H1 (cell line): ENCODE results near the gene FBLIM1. TPM values are rescaled to one million over a fixed set of nuclear protein-coding genes. Genes with fewer than 3 reads are reported as not detected.

Source experiments
- CTCF ChIA-PET: fragments of 300-600 bp; sonication (Branson Sonifier 250); formaldehyde crosslinking; loops from one replicate; lab custom pipeline; 2021; ENCODE audit not compliant: partially characterized antibody; lab: Charles Lee
- POLR2A ChIA-PET: fragments of 300-600 bp; sonication (Branson Sonifier 250); formaldehyde crosslinking; loops from one replicate; lab custom pipeline; 2021; ENCODE audit warnings: inconsistent platforms; ENCODE audit not compliant: partially characterized antibody; lab: Charles Lee
- DNase-seq, 2 experiments: peaks; one replicate each; pipeline versions ENCODE4 v3.0.0 to v3.0.0-alpha.2; 2010 to 2022; ENCODE audit warnings: low spot score in 2 of 2, low read depth in 1 of 2, mixed read lengths in 1 of 2
- FAIRE-seq: peaks from 2 replicates; lab custom pipeline; 2011; peaks lifted over from hg19 to GRCh38; lab: Jason Lieb, UNC
- H2AFZ ChIP-seq: 2 replicates; pipeline ENCODE4 v1.8.1; 2012; ENCODE audit warnings: low read length, inconsistent platforms
- H2AK5ac ChIP-seq: 2 replicates; pipeline ENCODE4 v1.6.1; 2013; ENCODE audit warnings: low read depth, low read length
- H2BK120ac ChIP-seq: replicated peaks from 2 replicates; pipeline ENCODE3; 2013; ENCODE audit warnings: low read depth, low read length, inconsistent platforms
- H2BK12ac ChIP-seq: 2 replicates; pipeline ENCODE4 v1.6.1; 2013; ENCODE audit warnings: low read depth, low read length
- H2BK15ac ChIP-seq: 2 replicates; pipeline ENCODE4 v1.6.1; 2013; ENCODE audit warnings: low read length
- H2BK20ac ChIP-seq: 2 replicates; pipeline ENCODE4 v1.6.1; 2013; ENCODE audit warnings: low read length
- H2BK5ac ChIP-seq: 2 replicates; pipeline ENCODE4 v1.6.1; 2013; ENCODE audit warnings: low read depth, low read length
- H3K14ac ChIP-seq: 2 replicates; pipeline ENCODE4 v1.6.1; 2013; ENCODE audit warnings: inconsistent platforms; ENCODE audit not compliant: insufficient read length
- H3K18ac ChIP-seq: 2 replicates; pipeline ENCODE4 v1.6.1; 2013; ENCODE audit warnings: low read length; ENCODE audit errors: extremely low read depth
- H3K23ac ChIP-seq: 2 replicates; pipeline ENCODE4 v1.6.1; 2013; ENCODE audit warnings: inconsistent platforms; ENCODE audit not compliant: insufficient read length
- H3K23me2 ChIP-seq: 2 replicates; pipeline ENCODE4 v1.6.1; 2013; ENCODE audit warnings: low read depth, low read length
- H3K27ac ChIP-seq: 2 replicates; pipeline ENCODE4 v1.6.1; 2011; ENCODE audit warnings: low read depth, low read length, inconsistent platforms
- H3K27me3 ChIP-seq, 4 experiments: replicated peaks in 1 of 4; 1 replicate in 1 of 4; 2 replicates in 3 of 4; pipeline versions ENCODE4 v1.6.1 to v1.8.1; 2011 to 2013; ENCODE audit warnings: low read length in 3 of 4, mild to moderate bottlenecking in 3 of 4, inconsistent platforms in 2 of 4, mixed read lengths in 2 of 4, moderate library complexity in 1 of 4; ENCODE audit not compliant: control insufficient read depth in 3 of 4, insufficient read depth in 3 of 4; ENCODE audit errors: extremely low read depth in 1 of 4
- H3K36me3 ChIP-seq, 4 experiments: 2 replicates each; pipeline versions ENCODE4 v1.6.1 to v1.8.1; 2011 to 2013; ENCODE audit warnings: mild to moderate bottlenecking in 4 of 4, low read length in 3 of 4, moderate library complexity in 2 of 4, control low read depth in 1 of 4, inconsistent platforms in 1 of 4; ENCODE audit not compliant: insufficient read depth in 4 of 4, control insufficient read depth in 2 of 4
- H3K4ac ChIP-seq: replicated peaks from 2 replicates; pipeline ENCODE3; 2013; ENCODE audit warnings: low read length, low read depth, mixed read lengths, inconsistent platforms; ENCODE audit not compliant: insufficient read length
- H3K4me1 ChIP-seq, 4 experiments: replicated peaks in 1 of 4; 1 replicate in 1 of 4; 2 replicates in 3 of 4; pipeline versions ENCODE4 v1.6.1 to v1.8.1; 2011 to 2013; ENCODE audit warnings: low read length in 3 of 4, inconsistent platforms in 2 of 4, mixed read lengths in 1 of 4; ENCODE audit not compliant: insufficient read depth in 4 of 4, control insufficient read depth in 3 of 4
- H3K4me2 ChIP-seq, 2 experiments: 2 replicates each; pipeline versions ENCODE4 v1.6.1 to v1.8.1; 2011 to 2013; ENCODE audit warnings: low read depth in 2 of 2, low read length in 2 of 2, control low read depth in 1 of 2, inconsistent platforms in 1 of 2, mild to moderate bottlenecking in 1 of 2; ENCODE audit not compliant: insufficient read depth in 1 of 2
- H3K4me3 ChIP-seq, 4 experiments: fragments of 200-600, 300-600 bp in 1 of 4; sonication (generic), shearing (Covaris generic), sonication (Bioruptor Twin) in 1 of 4; 2 replicates each; pipeline versions ENCODE4 v1.5.1 to v1.8.1; 2011 to 2016; ENCODE audit warnings: low read length in 4 of 4, low read depth in 3 of 4, control low read depth in 2 of 4, inconsistent platforms in 2 of 4, mild to moderate bottlenecking in 2 of 4, mixed read lengths in 1 of 4, moderate library complexity in 1 of 4; ENCODE audit not compliant: insufficient read depth in 2 of 4; ENCODE audit errors: extremely low read depth in 1 of 4
- H3K56ac ChIP-seq: replicated peaks from 2 replicates; pipeline ENCODE3; 2013; ENCODE audit warnings: low read depth, mild to moderate bottlenecking, mixed read lengths, low read length, inconsistent platforms; ENCODE audit not compliant: insufficient read length
- H3K79me1 ChIP-seq: 2 replicates; pipeline ENCODE4 v1.6.1; 2013; ENCODE audit warnings: low read depth, low read length, control low read depth
- H3K79me2 ChIP-seq, 2 experiments: 2 replicates each; pipeline versions ENCODE4 v1.6.1 to v1.8.1; 2012 to 2013; ENCODE audit warnings: low read length in 2 of 2, mild to moderate bottlenecking in 2 of 2, inconsistent platforms in 1 of 2; ENCODE audit not compliant: insufficient read depth in 2 of 2, control insufficient read depth in 1 of 2
- H3K9ac ChIP-seq, 4 experiments: replicated peaks in 1 of 4; 1 replicate in 1 of 4; 2 replicates in 3 of 4; pipeline versions ENCODE4 v1.6.1 to v1.8.1; 2011 to 2013; ENCODE audit warnings: low read depth in 3 of 4, low read length in 3 of 4, control low read depth in 2 of 4, mild to moderate bottlenecking in 2 of 4, moderate library complexity in 2 of 4, inconsistent platforms in 1 of 4; ENCODE audit errors: extremely low read depth in 1 of 4
- H3K9me3 ChIP-seq, 2 experiments: 2 replicates each; pipeline versions ENCODE4 v1.6.1 to v1.8.1; 2012 to 2013; ENCODE audit warnings: mild to moderate bottlenecking in 2 of 2, moderate library complexity in 2 of 2, control low read depth in 1 of 2, inconsistent platforms in 1 of 2, low read depth in 1 of 2, low read length in 1 of 2, mixed read lengths in 1 of 2; ENCODE audit not compliant: insufficient read depth in 2 of 2
- H4K20me1 ChIP-seq, 2 experiments: replicated peaks in 1 of 2; 2 replicates each; pipeline versions ENCODE3 to v1.8.1; 2011 to 2013; ENCODE audit warnings: inconsistent platforms in 2 of 2, low read length in 2 of 2, mild to moderate bottlenecking in 1 of 2; ENCODE audit not compliant: insufficient read depth in 2 of 2, control insufficient read depth in 1 of 2
- H4K5ac ChIP-seq: 2 replicates; pipeline ENCODE4 v1.6.1; 2013; ENCODE audit warnings: low read length, low read depth, mixed read lengths, inconsistent platforms; ENCODE audit not compliant: insufficient read length
- H4K8ac ChIP-seq: 2 replicates; pipeline ENCODE4 v1.8.0; 2013; ENCODE audit warnings: mild to moderate bottlenecking, moderate library complexity, low read length, inconsistent platforms; ENCODE audit not compliant: insufficient read depth; ENCODE audit errors: extremely low read depth
- H4K91ac ChIP-seq: replicated peaks from 2 replicates; pipeline ENCODE3; 2013; ENCODE audit warnings: low read length, mixed read lengths, inconsistent platforms; ENCODE audit not compliant: insufficient read length
- BACH1 ChIP-seq: IDR thresholded peaks from 2 replicates; pipeline ENCODE4 v1.6.1; 2012; ENCODE audit warnings: low read length, improper control_type of control experiment
- CHD2 ChIP-seq: IDR thresholded peaks from 2 replicates; pipeline ENCODE4 v1.6.1; 2012; ENCODE audit warnings: low read length, improper control_type of control experiment
- CTBP2 ChIP-seq: IDR thresholded peaks from 2 replicates; pipeline ENCODE4 v1.7.0; 2011; ENCODE audit warnings: borderline replicate concordance, mild to moderate bottlenecking, moderate library complexity, mixed read lengths, low read length; ENCODE audit not compliant: insufficient read depth, insufficient read length
- GTF2F1 ChIP-seq: IDR thresholded peaks from 2 replicates; pipeline ENCODE4 v1.6.1; 2012; ENCODE audit warnings: low read depth, low read length, improper control_type of control experiment, borderline replicate concordance
- PHF8 ChIP-seq: fragments of 200-600 bp; sonication (generic); conservative IDR thresholded peaks from 2 replicates; pipeline ENCODE4 v1.7.1; 2012; ENCODE audit warnings: low read depth, mild to moderate bottlenecking, inconsistent platforms, low read length, moderate library complexity
- POU5F1 ChIP-seq: IDR thresholded peaks from 2 replicates; pipeline ENCODE4 v1.6.1; 2011; ENCODE audit warnings: low read depth, mild to moderate bottlenecking, low read length, moderate library complexity
- SIX5 ChIP-seq: IDR thresholded peaks from 2 replicates; pipeline ENCODE4 v1.6.1; 2011; ENCODE audit warnings: mild to moderate bottlenecking, low read depth, low read length
- WGBS, 2 experiments: shearing (Covaris generic) in 1 of 2; methylation state at CpG; one replicate each; pipeline versions ENCODE4 v1.1.6 to v1.1.7; 2013 to 2015; ENCODE audit warnings: low lambda C conversion rate in 2 of 2, mixed read lengths in 2 of 2, inconsistent platforms in 1 of 2, low coverage in 1 of 2, missing lambda C conversion rate in 1 of 2; ENCODE audit not compliant: insufficient replicate concordance in 2 of 2, insufficient coverage in 1 of 2, insufficient read length in 1 of 2; ENCODE audit errors: extremely low coverage in 1 of 2, missing lambda C conversion rate in 1 of 2; 5-methylcytosine and 5-hydroxymethylcytosine counted together
- polyA plus RNA-seq, 7 experiments: library from polyadenylated mRNA; depleted of rRNA in 3 of 7; stranded (reverse) in 5 of 7; unstranded in 2 of 7; fragments of >200 nt in 5 of 7; fragments of 200-250 nt in 2 of 7; gene quantifications; 1 replicate in 5 of 7; 2 replicates in 1 of 7; 4 replicates in 1 of 7; pipeline versions ENCODE4 v1.2.1 to v1.2.3, GENCODE V29; 2011 to 2013; ENCODE audit warnings: missing spikeins in 2 of 7, mixed read lengths in 2 of 7
- total RNA-seq: library from RNA; stranded (reverse); fragmentation: NEBNext Ultra II Directional; extraction: Animal tissue kit (Norgen Biotek cat#: 25700); gene quantifications from 2 replicates; pipeline ENCODE4 v1.2.1, GENCODE V29; 2021

Gene FBLIM1
- total and polyA plus RNA-seq, 2 of the 8 experiments (the other 6 are each of a cell fraction or from before 2014, with no cell fraction given), result 66.6 to 66.7 TPM

GRCh38 chr1:15764890-15765289 lies 6.3 kb downstream of the FBLIM1 start:
- H3K18ac ChIP-seq, result no peak overlapping the region
- H2AFZ ChIP-seq, result no peak overlapping the region
- no peak overlapping the region for H2AK5ac ChIP-seq
- no peak overlapping the region for H3K4ac ChIP-seq
- peaks cover 0 to 38% of the 10 kb centered on the region in 2 experiments; a peak in 2 of 4 replicates for H3K79me2 ChIP-seq
- no peak overlapping the region for H3K27ac ChIP-seq
- peaks cover 10 to 19% of the 10 kb centered on the region in 2 experiments for H4K20me1 ChIP-seq
- no peak overlapping the region for H3K9ac ChIP-seq
- POLR2A ChIA-PET, result interaction anchor here (0.6 to 4.9 kb wide), 8 partner anchors 10 to 612 kb away, joined by 3 to 33 read pairs (median 3); no protein-coding TSS in a partner anchor
- H4K8ac ChIP-seq, result no peak overlapping the region
- TF ChIP-seq PHF8, result no peak
- TF ChIP-seq SIX5, result no peak
- no peak for TF ChIP-seq CHD2
- TF ChIP-seq GTF2F1, result no peak
- TF ChIP-seq POU5F1, result no peak
- no peak for TF ChIP-seq BACH1
- no peak for TF ChIP-seq CTBP2
- peaks cover 0 to 8% (median 6%) of the 10 kb centered on the region in 4 experiments; a peak in 5 of 7 replicates for H3K4me1 ChIP-seq
- H2BK5ac ChIP-seq, result no peak overlapping the region
- no peak overlapping the region for H3K14ac ChIP-seq
- no peak overlapping the region for H3K4me3 ChIP-seq
- CTCF ChIA-PET, result interaction anchor here (1.0 kb wide), 1 partner anchor 37 kb away, joined by 6 read pairs; no protein-coding TSS in a partner anchor
- H3K27me3 ChIP-seq, result no peaks in the 10 kb centered on the region
- H3K23ac ChIP-seq, result no peak overlapping the region
- peaks cover 13 to 50% (median 25%) of the 10 kb centered on the region in 4 experiments; a peak in 7 of 8 replicates for H3K36me3 ChIP-seq
- H2BK120ac ChIP-seq, result no peak overlapping the region
- DNase-seq (no peak), FAIRE-seq (no peak)
- no peak overlapping the region for H2BK20ac ChIP-seq
- peaks cover 15% of the 10 kb centered on the region for H3K79me1 ChIP-seq
- H3K9me3 ChIP-seq, result no peaks in the 10 kb centered on the region
- H2BK12ac ChIP-seq, result no peak overlapping the region
- H3K23me2 ChIP-seq, result no peaks in the 10 kb centered on the region; the same call in 1 of the 2 replicates
- no peak overlapping the region for H4K91ac ChIP-seq
- no peak overlapping the region for H3K56ac ChIP-seq
- H4K5ac ChIP-seq, result no peak overlapping the region
- H2BK15ac ChIP-seq, result no peak overlapping the region
- 89% methylated on average over 15 of the region's 15 CpGs; no CpG with 5 or more reads in 1 of the 2 experiments for WGBS, 2 experiments
- H3K4me2 ChIP-seq, result no peak overlapping the region
